PFSK-1 (cell line): ENCODE measurements around the gene UNC45A.

Source experiments
- POLR2AphosphoS5 ChIP-seq: IDR thresholded peaks from 2 replicates; pipeline ENCODE4 v1.6.1; 2012; ENCODE audit warnings: low read depth, mild to moderate bottlenecking, control low read depth, low read length, moderate library complexity
- SIN3A ChIP-seq: IDR thresholded peaks from 2 replicates; pipeline ENCODE4 v1.6.1; 2012; ENCODE audit warnings: mild to moderate bottlenecking, low read length, moderate library complexity, borderline replicate concordance; ENCODE audit not compliant: insufficient read depth
- TF ChIP-seq, protein P1 (sequence below), 2 experiments: IDR thresholded peaks; 2 replicates each; pipeline versions ENCODE4 v1.6.1 to v1.8.0; 2011 to 2012; ENCODE audit warnings: low read depth in 2 of 2, low read length in 2 of 2, control low read depth in 1 of 2, inconsistent platforms in 1 of 2, mild to moderate bottlenecking in 1 of 2, moderate library complexity in 1 of 2; ENCODE audit not compliant: insufficient read depth in 1 of 2

- TF ChIP-seq, protein P1, sequence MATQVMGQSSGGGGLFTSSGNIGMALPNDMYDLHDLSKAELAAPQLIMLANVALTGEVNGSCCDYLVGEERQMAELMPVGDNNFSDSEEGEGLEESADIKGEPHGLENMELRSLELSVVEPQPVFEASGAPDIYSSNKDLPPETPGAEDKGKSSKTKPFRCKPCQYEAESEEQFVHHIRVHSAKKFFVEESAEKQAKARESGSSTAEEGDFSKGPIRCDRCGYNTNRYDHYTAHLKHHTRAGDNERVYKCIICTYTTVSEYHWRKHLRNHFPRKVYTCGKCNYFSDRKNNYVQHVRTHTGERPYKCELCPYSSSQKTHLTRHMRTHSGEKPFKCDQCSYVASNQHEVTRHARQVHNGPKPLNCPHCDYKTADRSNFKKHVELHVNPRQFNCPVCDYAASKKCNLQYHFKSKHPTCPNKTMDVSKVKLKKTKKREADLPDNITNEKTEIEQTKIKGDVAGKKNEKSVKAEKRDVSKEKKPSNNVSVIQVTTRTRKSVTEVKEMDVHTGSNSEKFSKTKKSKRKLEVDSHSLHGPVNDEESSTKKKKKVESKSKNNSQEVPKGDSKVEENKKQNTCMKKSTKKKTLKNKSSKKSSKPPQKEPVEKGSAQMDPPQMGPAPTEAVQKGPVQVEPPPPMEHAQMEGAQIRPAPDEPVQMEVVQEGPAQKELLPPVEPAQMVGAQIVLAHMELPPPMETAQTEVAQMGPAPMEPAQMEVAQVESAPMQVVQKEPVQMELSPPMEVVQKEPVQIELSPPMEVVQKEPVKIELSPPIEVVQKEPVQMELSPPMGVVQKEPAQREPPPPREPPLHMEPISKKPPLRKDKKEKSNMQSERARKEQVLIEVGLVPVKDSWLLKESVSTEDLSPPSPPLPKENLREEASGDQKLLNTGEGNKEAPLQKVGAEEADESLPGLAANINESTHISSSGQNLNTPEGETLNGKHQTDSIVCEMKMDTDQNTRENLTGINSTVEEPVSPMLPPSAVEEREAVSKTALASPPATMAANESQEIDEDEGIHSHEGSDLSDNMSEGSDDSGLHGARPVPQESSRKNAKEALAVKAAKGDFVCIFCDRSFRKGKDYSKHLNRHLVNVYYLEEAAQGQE (IDR thresholded peaks at IDR 0.05; ENCODE audit: insufficient read depth in 1 of 2, low read depth in 2 of 2, low read length in 2 of 2), result no peak
- TF ChIP-seq POLR2AphosphoS5, result no peak
- no peak for TF ChIP-seq SIN3A
Observed at GRCh38 chr15:90942354-90943120, 7.5 kb downstream of the UNC45A start.
